HEK293T (cell line): ENCODE data around the gene PBX1.

ENCODE experiments used
- ARNT ChIP-seq: fragments of 450-650 bp; IDR thresholded peaks from 2 replicates; pipeline ENCODE4 v1.6.1; 2017; ENCODE audit warnings: mild to moderate bottlenecking
- HDGF ChIP-seq: fragments of 450-650 bp; IDR thresholded peaks from 2 replicates; pipeline ENCODE4 v1.6.1; 2017; ENCODE audit warnings: antibody characterized with exemption, borderline replicate concordance
- LEF1 ChIP-seq: fragments of 450-650 bp; IDR thresholded peaks from 2 replicates; pipeline ENCODE4 v1.6.1; 2017; ENCODE audit warnings: mild to moderate bottlenecking, borderline replicate concordance
- NFRKB ChIP-seq: fragments of 450-650 bp; IDR thresholded peaks from 2 replicates; pipeline ENCODE4 v1.6.1; 2016; ENCODE audit warnings: mild to moderate bottlenecking, moderate library complexity
- SP1 ChIP-seq: fragments of 450-650 bp; IDR thresholded peaks from 2 replicates; pipeline ENCODE4 v1.6.1; 2017
- SUZ12 ChIP-seq: fragments of 450-650 bp; IDR thresholded peaks from 2 replicates; pipeline ENCODE4 v1.6.1; 2016; ENCODE audit warnings: mild to moderate bottlenecking
- TARDBP ChIP-seq: fragments of 450-650 bp; IDR thresholded peaks from 2 replicates; pipeline ENCODE4 v1.6.1; 2016
- ZNF384 ChIP-seq: fragments of 450-650 bp; IDR thresholded peaks from 2 replicates; pipeline ENCODE4 v1.6.1; 2016

DNA sequence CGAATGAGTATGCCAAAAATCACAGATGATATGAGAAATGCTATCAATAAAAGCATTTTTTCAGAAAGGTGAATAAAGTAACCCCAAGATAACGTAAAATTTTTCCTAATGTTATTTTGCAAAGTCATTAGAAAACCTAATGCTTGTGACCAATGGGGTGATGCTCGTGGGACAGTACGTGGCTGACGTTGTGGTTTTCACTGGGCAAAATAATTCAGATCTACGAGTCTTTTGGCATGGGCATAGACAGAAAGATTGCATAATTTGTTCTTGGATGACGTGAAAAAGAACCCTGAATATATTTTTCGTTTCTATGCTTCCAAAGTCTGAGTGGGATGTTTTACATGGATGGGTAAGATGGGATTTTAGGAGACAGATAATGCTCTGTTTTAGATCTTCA, 71.0 kb downstream of the PBX1 start:
- TF ChIP-seq SP1: no peak
- no peak for TF ChIP-seq ZNF384
- no peak for TF ChIP-seq HDGF
- no peak for TF ChIP-seq ARNT
- TF ChIP-seq LEF1: no peak
- TF ChIP-seq NFRKB: no peak
- TF ChIP-seq SUZ12: no peak
- TF ChIP-seq TARDBP: no peak
